OCI-LY3 (cell line): ENCODE results near the gene FTCD.

Source experiments
- CTCF ChIP-seq: fragments of 200-600, 300-600 bp; sonication (generic); IDR thresholded peaks from 2 replicates; pipeline ENCODE4 v1.5.1; 2014; ENCODE audit warnings: antibody characterized with exemption, low read length, low read depth
- EZH2phosphoT487 ChIP-seq: fragments of 200-600 bp; shearing (Covaris generic); IDR thresholded peaks from 2 replicates; pipeline ENCODE4 v1.6.1; 2018; ENCODE audit warnings: antibody characterized with exemption, mixed run types, low read depth

DNA sequence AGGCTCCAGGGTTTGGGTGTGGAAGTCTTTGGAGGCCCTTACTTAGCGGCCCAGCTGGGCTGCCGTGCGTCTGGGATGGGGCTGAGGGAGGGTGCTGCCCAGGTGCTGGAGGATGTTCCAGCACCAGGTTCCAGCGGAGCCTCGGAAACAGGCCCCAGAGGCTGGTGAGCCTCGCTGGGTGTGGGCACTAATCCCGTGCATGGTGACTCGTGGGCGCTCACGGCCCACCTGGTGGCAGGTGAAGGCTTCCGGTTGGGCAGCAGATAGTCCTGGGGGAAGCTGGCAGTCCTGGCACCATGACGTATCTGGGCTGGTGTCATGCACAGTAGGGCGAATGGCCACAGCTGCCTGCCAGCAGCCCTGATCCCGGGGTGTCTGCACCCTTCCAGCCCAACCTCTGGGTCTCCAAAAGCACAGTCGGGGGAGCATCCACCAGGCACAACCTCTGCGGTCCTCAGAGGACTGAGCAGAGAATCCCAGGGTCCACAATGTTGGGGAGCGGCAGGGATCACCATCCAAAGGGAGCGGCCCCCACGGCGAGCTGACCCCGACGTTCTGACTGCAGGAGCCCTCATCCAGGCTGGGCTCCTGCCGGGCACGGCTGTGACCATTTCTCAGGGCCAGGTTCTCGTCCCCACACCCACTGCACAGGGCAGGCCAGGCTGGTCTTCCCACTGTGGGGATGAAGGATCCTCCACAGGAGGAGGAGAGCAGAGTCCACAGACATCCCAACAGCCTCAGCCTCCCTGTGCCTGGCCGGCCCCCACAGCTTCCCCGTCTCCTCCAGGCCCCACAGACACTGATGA lies 25.3 kb downstream of the FTCD start:
- no peak for TF ChIP-seq CTCF
- no peak for TF ChIP-seq EZH2phosphoT487
